GM18502 (cell line): ENCODE results near the gene RASD1.

Source experiments
- ATAC-seq: cut with Tn5 transposase; IDR thresholded peaks from one replicate; pipeline ENCODE4 v1.9.1; 2021; ENCODE audit warnings: mild to moderate bottlenecking; ENCODE audit not compliant: unreplicated experiment, poor library complexity

Gene RASD1

GRCh38 chr17:17453088-17453487, 43.1 kb downstream of the RASD1 start:
- ATAC-seq = no peak

GRCh38 chr17:17448723-17449122, 47.5 kb downstream of the RASD1 start:
- ATAC-seq = no peak

GRCh38 chr17:17448076-17448475, 48.1 kb downstream of the RASD1 start:
- ATAC-seq = no peak

DNA sequence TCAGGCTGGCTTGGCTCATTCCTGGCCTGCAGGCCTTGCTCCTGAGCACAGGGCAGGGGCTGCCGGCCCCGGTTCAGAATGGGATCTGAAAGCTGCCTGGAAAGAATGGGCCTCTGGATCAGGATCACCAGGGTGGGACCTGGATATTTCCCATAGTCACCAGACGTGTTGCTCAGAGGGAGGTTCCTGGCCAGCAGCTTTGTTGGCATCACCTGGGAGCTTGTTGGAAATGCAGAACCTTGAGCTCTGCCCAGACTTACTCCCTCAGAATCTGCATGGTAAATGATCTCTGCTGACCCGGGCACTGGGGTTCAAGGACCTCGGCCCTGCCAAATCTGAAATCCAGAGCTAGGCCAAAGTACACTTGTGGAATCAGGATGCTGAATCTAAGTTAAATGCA, 48.9 kb downstream of the RASD1 start:
- ATAC-seq = no peak

GRCh38 chr17:17446666-17447155, 49.5 kb downstream of the RASD1 start:
- ATAC-seq = no peak

- no peak for ATAC-seq
Observed at GRCh38 chr17:17445925-17446665, 50.1 kb downstream of the RASD1 start.

GRCh38 chr17:17445296-17445924, 50.8 kb downstream of the RASD1 start:
- no peak for ATAC-seq
